Muscle layer of colon (tissue), 2 donors: ENCODE results near the gene RAPGEF5.

Experiments
- H3K27ac ChIP-seq: one replicate; pipeline ENCODE4 v1.7.0; 2013; ENCODE audit warnings: low read depth, mild to moderate bottlenecking, low read length, moderate library complexity
- H3K27me3 ChIP-seq, 2 donors: one replicate each; pipeline ENCODE4 v1.7.0; 2013; ENCODE audit warnings: low read length in 2 of 2, mild to moderate bottlenecking in 2 of 2; ENCODE audit not compliant: insufficient read depth in 2 of 2, control insufficient read depth in 1 of 2
- H3K36me3 ChIP-seq: one replicate; pipeline ENCODE4 v1.7.0; 2013; ENCODE audit warnings: mild to moderate bottlenecking, low read length; ENCODE audit not compliant: insufficient read depth
- H3K4me1 ChIP-seq: one replicate; pipeline ENCODE4 v1.7.0; 2013; ENCODE audit warnings: mild to moderate bottlenecking, low read length; ENCODE audit not compliant: insufficient read depth
- H3K4me3 ChIP-seq, 2 donors: one replicate each; pipeline ENCODE4 v1.7.0; 2013; ENCODE audit warnings: low read length in 2 of 2, low read depth in 1 of 2, mild to moderate bottlenecking in 1 of 2, moderate library complexity in 1 of 2
- H3K9ac ChIP-seq: one replicate; pipeline ENCODE4 v1.7.0; 2013; ENCODE audit warnings: low read length
- H3K9me3 ChIP-seq: one replicate; pipeline ENCODE4 v1.7.0; 2013; ENCODE audit warnings: mild to moderate bottlenecking, low read length
- donor health status: abdominal sarcoma.
- donor health status: Adenocarcinoma of cecum.

The RAPGEF5 gene

DNA sequence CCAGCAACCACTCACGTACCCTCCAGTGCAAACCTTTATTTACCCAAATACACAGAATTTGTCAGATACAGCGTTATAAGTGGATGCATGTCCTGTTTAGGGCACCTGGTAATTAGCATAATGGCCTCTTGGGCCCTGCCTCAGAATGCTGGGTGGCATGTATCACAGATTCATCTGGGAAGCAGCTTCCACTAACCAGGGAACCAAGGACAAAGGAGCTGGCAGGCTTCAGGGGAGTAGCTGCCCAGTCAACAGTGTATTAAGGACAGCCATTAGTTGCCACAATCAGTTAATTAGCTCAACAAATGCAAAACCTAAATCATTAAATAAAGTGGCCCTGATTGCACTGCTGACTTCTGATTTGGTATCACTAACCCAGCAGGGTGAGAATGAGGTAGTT is 105.7 kb downstream of the RAPGEF5 start:
- no peak overlapping the region for H3K4me3 ChIP-seq
- no peak overlapping the region for H3K27ac ChIP-seq
- no peak overlapping the region for H3K9ac ChIP-seq

DNA sequence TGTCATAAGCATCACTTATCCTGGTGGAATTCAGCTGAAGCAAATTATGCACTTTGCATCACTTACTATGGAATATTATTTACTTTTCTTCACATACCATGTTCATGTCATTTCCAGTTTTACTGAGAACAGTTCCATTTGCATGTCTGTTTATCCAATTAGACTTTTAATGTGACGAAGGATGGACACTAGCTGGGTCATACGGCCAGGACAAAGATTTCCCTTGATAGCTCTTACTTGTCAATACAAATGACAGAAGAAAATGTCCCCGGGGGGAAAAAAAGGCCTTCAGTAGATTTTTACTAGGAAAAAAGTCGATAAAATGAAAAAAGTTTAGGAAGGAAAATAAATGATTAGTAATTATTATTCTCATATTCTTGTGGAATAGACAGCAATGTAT is 106.6 kb downstream of the RAPGEF5 start:
- Histone ChIP-seq H3K4me3 (no peak overlapping the region), H3K27me3 (no peaks in the 10 kb centered on the region), H3K9ac (no peak overlapping the region), H3K27ac (no peak overlapping the region), H3K4me1 (no peaks in the 10 kb centered on the region), H3K36me3 (no peaks in the 10 kb centered on the region), H3K9me3 (no peaks in the 10 kb centered on the region)

More for the DNA sequence above, 105.7 kb downstream of the RAPGEF5 start:
- Histone ChIP-seq H3K4me1 (no peaks in the 10 kb centered on the region), H3K36me3 (no peaks in the 10 kb centered on the region), H3K9me3 (no peaks in the 10 kb centered on the region), H3K27me3 (no peaks in the 10 kb centered on the region)

DNA sequence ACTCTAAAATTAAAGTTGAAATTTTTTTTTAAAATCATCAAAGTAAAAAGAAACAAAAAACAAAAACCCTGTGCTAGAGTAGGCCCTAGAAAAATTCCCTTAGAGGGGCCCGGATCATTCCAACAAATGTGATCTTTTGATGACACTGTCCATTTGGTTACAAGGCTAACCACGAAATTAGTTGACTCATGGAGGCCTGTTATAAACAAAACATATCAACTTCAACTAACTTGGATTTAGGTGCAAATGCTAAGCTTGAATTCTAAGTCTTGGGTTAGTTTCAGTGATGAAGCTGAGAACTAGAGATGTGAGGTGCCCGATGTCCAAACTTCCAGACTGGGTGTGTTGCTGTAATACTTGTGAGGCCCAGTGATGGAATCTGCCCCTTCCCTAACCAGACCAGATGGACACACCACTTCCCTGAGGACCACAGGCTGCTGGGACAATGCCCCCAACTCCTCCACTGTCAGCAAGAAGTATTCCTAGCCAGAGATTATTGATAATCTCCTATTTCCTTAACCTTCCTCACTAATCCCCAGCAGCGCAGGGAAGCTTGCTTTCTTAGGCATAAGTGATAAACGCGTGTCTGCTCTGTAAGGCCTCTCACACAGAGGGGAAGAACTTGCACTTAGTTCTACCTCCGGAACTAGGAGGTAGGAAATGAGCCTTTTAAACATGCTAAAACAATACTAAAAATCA is 108.7 kb downstream of the RAPGEF5 start:
- no peak overlapping the region for H3K4me3 ChIP-seq
- no peaks in the 10 kb centered on the region for H3K27me3 ChIP-seq
- no peaks in the 10 kb centered on the region for H3K4me1 ChIP-seq
- H3K36me3 ChIP-seq, result no peaks in the 10 kb centered on the region
- no peak overlapping the region for H3K9ac ChIP-seq
- no peak overlapping the region for H3K27ac ChIP-seq
- H3K9me3 ChIP-seq, result no peaks in the 10 kb centered on the region

DNA sequence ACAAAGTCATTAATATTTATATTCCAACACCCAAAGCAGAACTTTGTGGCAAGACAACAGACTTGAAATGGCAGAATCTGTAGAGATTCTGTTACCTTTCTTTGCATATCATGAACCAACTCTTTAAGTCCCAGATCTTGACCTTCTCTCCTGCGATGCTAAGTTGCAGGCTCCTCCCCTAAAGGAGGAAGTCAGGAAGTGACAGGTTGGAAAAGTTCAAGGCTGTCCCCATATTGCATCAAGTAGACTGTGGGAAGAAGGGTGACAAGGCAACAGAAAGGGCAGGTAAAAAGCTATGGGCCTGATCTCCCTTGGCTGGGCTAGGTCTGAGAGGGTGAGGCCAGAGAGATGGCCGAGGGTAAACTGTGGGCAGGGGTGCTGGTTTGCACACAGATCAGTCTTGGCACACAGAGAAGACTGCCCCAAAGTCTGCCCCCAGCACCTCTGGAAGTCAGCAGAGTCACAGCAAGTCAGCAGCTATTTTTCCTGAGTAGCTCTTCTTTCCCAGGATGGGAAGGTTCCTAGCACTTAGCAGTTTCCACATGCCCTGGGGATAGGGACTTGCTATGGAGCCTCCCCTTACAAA is 115.1 kb downstream of the RAPGEF5 start:
- Histone ChIP-seq H3K4me1 (no peaks in the 10 kb centered on the region), H3K9me3 (no peaks in the 10 kb centered on the region), H3K36me3 (no peaks in the 10 kb centered on the region), H3K27me3 (no peaks in the 10 kb centered on the region), H3K27ac (no peak overlapping the region), H3K9ac (no peak overlapping the region), H3K4me3 (no peak overlapping the region)

DNA sequence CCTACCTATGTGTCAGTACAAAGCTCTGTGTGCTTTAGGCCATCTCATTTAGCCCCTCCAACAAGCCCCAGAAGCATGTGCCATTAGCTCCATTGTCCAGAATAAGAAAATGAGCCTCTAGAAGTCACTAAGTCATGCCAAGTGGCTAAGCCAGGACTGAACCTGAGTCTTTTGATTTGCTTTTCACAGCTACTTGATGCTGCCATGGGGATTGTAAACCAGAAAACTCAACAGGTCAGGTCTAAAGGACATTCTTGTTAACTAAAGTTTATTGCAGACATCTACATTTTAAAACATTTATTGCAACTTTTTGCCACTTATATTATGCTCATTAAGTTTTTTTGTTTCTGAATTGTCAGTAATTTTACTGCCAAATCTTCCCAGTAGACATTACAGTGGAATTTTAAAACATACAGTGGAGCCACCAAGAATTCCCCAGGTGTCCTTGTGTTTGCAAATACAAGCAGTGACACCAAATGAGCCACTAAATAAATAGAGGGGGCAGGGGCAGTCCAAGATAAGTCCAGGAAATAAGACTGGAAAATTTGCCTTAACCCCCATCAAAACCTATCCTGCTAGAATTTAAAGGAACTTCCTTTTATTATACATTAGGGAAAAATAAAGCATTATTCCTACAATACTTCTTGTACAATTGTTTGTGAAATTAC is 115.9 kb downstream of the RAPGEF5 start:
- Histone ChIP-seq H3K4me3 (no peak overlapping the region), H3K27ac (no peak overlapping the region), H3K9ac (no peak overlapping the region), H3K27me3 (no peaks in the 10 kb centered on the region), H3K4me1 (no peaks in the 10 kb centered on the region), H3K36me3 (no peaks in the 10 kb centered on the region), H3K9me3 (no peaks in the 10 kb centered on the region)

DNA sequence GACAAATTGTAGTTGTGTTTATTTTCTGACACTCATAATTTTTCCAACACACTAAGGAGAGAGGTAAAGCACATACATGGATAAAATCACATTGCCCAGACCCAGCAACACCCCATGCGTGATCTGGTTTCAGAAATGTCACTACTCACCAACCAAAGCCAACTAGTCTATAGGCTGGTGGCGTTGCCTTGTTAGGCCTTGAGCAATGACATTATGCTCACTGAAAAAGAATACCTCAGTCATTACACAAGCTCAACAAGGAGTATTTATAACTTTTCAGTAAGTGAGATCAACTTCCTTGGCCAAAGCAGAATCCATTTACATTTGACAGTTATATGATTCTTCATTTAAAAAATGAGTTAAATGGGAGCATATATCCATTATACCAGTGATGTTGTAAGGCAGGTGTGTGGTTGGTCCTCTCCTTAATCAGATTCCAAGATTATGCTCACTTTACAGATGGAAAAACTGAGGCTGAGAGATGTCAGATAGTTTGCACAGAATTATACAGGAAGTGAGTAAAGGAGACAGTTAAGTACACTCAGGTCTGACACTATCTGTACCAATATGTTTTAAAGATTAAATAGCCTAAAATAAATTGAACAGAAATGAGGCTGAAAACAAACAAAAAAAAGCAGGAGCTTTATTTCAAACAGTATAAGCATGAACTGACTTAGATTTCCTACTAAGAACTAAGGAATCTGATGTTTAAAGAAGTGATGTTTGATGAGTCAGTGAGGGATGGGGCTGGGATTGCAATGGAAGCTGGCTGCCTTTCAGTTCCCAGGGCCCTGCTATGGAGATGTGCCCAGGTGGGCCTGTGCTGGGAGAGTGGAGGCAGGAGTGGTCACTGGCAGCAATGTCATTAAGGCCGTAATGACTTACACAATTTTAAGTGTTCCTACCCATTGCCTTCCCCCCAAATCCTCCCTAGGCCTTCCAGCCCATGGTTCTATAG is 118.3 kb downstream of the RAPGEF5 start:
- Histone ChIP-seq H3K27ac (no peak overlapping the region), H3K9ac (no peak overlapping the region), H3K27me3 (no peaks in the 10 kb centered on the region), H3K9me3 (no peaks in the 10 kb centered on the region), H3K36me3 (no peaks in the 10 kb centered on the region), H3K4me3 (no peak overlapping the region), H3K4me1 (no peaks in the 10 kb centered on the region)

DNA sequence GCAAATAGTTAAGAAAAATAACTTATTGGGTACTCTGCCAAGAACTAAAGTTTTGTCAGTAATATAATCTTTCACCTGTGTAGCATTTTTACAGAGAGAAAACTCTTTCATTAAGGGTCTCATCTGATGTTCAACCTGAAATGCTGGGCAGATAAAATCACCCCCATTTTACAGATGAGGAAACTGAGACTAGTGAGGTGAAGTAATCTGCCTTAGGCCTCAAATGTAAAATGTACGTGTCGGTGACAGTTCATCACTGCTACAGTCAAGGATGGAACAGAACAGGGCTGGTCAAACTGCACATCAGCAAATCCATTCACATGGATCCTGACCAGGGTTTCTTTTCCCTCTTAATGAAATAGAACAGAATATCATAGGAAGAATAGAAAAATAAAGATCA is 121.8 kb downstream of the RAPGEF5 start:
- H3K4me3 ChIP-seq, result no peak overlapping the region
- H3K27ac ChIP-seq, result no peak overlapping the region
- H3K4me1 ChIP-seq, result no peaks in the 10 kb centered on the region
- H3K9ac ChIP-seq, result no peak overlapping the region
- no peaks in the 10 kb centered on the region for H3K9me3 ChIP-seq
- H3K27me3 ChIP-seq, result no peaks in the 10 kb centered on the region
- H3K36me3 ChIP-seq, result no peaks in the 10 kb centered on the region

DNA sequence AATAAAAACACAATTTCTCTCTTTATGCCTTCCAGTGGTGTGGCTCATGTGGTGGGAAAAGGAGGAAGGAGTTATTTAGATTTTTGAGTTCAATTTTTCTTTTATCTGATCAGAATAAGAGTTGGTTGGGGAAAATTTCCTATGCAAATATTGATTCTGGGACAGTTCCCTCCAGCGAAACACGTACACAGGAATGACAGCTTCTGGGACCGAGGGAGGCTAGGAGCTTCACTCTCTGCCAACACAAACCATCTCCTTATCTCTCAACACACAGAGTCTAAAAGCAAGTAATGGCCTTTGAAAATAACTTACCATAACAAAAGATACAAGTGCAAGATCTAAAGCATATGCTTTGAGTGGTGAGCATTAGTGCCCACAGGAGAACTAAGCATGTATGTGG is 122.7 kb downstream of the RAPGEF5 start:
- H3K9ac ChIP-seq, result no peak overlapping the region
- no peaks in the 10 kb centered on the region for H3K4me1 ChIP-seq
- H3K27ac ChIP-seq, result no peak overlapping the region
- H3K36me3 ChIP-seq, result no peaks in the 10 kb centered on the region
- H3K4me3 ChIP-seq, result no peak overlapping the region
- no peaks in the 10 kb centered on the region for H3K9me3 ChIP-seq
- no peaks in the 10 kb centered on the region for H3K27me3 ChIP-seq

DNA sequence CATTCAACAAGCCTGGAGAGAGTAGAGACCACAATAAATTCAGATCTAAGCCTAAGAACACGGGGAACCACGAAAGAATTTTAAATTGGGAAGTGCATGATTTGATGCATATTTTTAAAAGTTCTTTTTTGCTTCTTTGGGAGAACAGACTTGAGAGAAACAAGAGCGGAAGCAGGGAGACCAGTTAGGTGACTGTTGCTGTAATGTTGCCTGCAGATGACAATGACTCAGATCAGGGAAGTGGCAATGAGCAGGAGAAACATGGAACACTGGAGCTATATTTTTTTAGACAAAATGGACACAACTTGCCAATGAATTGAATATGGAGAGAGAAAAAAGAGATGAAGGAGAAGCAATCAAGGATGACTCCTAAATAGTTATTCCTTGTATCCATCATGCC is 125.1 kb downstream of the RAPGEF5 start:
- no peak overlapping the region for H3K4me3 ChIP-seq
- H3K27ac ChIP-seq, result no peak overlapping the region
- no peaks in the 10 kb centered on the region for H3K27me3 ChIP-seq
- H3K9me3 ChIP-seq, result no peaks in the 10 kb centered on the region
- H3K4me1 ChIP-seq, result no peaks in the 10 kb centered on the region
- H3K9ac ChIP-seq, result no peak overlapping the region
- no peaks in the 10 kb centered on the region for H3K36me3 ChIP-seq

DNA sequence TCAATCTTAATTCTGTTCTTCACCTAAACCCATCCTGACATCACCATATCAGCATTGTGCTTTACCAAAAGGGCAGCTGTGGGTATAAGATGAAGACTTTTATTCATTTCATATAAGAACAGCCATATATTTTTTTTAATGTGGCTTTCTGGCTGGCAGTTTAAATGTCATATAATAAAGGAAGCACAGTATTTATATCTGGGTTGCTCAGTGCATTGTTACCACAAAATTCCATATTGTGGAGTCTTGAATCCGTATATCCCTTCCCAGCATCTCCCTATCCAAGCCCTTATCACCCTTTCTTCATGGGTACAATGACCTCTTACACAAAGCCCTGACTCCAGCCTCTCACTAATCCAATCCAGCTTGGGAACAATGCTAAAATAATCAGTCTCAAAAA is 125.8 kb downstream of the RAPGEF5 start:
- no peak overlapping the region for H3K9ac ChIP-seq
- H3K36me3 ChIP-seq, result no peaks in the 10 kb centered on the region
- no peak overlapping the region for H3K27ac ChIP-seq
- no peaks in the 10 kb centered on the region for H3K27me3 ChIP-seq
- no peaks in the 10 kb centered on the region for H3K4me1 ChIP-seq
- no peak overlapping the region for H3K4me3 ChIP-seq
- no peaks in the 10 kb centered on the region for H3K9me3 ChIP-seq

DNA sequence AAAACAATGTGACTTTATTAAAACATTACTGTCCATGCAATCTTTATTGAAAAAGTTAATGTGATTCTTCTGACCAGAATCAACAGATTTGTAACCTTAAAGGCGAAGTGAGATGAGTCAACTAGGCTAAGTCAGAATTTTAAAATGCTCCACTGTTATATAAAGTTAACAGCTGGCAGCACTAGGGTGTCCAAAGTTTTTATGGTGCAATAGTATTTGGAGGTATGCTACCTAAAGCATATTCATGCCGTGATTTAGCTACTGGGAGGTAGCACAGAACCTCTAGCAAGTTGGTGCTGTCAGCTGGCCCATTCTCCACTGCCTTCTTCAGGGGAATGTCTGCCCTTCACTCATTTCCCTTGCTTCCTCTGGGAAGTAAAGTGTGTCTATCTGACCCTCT is 126.7 kb downstream of the RAPGEF5 start:
- H3K4me1 ChIP-seq, result no peaks in the 10 kb centered on the region
- H3K27ac ChIP-seq, result no peak overlapping the region
- no peaks in the 10 kb centered on the region for H3K36me3 ChIP-seq
- H3K9ac ChIP-seq, result no peak overlapping the region
- no peaks in the 10 kb centered on the region for H3K9me3 ChIP-seq
- H3K4me3 ChIP-seq, result no peak overlapping the region
- no peaks in the 10 kb centered on the region for H3K27me3 ChIP-seq
